Measurements from ENCODE around the gene PTPRT.

Gene PTPRT

DNA sequence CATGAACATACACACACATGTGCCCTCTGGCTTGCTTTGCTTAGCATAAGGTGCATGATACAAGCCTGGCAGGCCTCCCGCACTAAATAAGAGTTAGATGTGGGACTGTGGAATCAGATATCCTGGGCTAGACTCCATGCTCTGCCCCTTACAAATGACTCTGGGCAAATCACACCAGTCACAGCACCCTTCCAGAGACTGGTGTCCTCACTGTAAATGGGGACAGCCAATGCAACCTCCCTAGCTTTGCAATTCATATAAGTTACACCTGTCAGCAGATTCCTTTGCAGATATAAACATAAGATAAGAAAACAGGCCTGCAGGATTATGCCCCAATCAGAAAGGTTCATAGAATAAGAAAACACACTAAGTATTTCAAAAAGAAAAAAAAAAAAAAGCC is 174.1 kb downstream of the PTPRT start:
- no peak overlapping the region for H3K4me3 ChIP-seq (ENCODE audit: low read depth, low read length)
- TF ChIP-seq, protein P1, sequence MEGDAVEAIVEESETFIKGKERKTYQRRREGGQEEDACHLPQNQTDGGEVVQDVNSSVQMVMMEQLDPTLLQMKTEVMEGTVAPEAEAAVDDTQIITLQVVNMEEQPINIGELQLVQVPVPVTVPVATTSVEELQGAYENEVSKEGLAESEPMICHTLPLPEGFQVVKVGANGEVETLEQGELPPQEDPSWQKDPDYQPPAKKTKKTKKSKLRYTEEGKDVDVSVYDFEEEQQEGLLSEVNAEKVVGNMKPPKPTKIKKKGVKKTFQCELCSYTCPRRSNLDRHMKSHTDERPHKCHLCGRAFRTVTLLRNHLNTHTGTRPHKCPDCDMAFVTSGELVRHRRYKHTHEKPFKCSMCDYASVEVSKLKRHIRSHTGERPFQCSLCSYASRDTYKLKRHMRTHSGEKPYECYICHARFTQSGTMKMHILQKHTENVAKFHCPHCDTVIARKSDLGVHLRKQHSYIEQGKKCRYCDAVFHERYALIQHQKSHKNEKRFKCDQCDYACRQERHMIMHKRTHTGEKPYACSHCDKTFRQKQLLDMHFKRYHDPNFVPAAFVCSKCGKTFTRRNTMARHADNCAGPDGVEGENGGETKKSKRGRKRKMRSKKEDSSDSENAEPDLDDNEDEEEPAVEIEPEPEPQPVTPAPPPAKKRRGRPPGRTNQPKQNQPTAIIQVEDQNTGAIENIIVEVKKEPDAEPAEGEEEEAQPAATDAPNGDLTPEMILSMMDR (IDR thresholded peaks at IDR 0.05; ENCODE audit: borderline replicate concordance, insufficient read depth, low read depth, low read length): no peak

DNA sequence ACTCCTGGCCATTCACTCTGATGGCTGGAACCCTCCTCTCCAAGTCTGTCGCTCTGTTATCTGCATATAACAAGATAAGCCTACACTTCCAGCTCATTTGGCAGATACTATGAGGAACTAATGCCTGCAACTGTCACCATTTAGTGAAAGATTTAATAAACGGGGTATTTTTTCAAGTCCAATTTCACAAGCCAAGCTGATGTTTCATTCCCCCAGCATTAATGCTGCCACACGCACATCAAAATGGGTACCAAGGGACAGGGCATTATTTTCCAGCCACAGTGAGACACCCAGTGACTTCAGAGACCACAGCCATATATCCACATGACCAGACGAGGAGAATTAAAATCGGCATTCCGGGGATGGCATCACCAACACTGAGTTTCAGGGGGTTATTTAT is 175.5 kb downstream of the PTPRT start:
- TF ChIP-seq, protein P1 (IDR thresholded peaks at IDR 0.05; ENCODE audit: borderline replicate concordance, insufficient read depth, low read depth, low read length): no peak
- no peak overlapping the region for H3K4me3 ChIP-seq (ENCODE audit: low read depth, low read length)

DNA sequence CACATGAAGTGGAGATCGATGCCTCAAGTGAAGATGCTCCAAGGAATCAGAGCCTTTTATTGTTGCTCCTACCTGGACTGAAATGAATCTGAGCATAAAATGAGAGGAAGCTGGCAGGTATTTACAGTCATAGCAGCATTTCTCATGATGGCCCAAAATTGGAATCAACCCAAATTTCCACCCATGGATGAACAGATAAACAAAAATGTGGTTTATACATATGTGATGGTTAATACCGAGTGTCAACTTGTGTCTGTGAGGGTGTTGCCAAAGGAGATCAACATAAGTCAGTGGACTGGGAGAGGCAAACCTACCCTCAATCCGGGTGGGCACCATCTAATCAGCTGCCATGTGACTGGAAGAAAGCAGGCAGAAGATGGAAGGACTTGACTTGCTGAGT is 178.2 kb downstream of the PTPRT start:
- TF ChIP-seq, protein P1 (IDR thresholded peaks at IDR 0.05; ENCODE audit: borderline replicate concordance, insufficient read depth, low read depth, low read length): no peak
- no peak overlapping the region for H3K4me3 ChIP-seq (ENCODE audit: low read depth, low read length)

DNA sequence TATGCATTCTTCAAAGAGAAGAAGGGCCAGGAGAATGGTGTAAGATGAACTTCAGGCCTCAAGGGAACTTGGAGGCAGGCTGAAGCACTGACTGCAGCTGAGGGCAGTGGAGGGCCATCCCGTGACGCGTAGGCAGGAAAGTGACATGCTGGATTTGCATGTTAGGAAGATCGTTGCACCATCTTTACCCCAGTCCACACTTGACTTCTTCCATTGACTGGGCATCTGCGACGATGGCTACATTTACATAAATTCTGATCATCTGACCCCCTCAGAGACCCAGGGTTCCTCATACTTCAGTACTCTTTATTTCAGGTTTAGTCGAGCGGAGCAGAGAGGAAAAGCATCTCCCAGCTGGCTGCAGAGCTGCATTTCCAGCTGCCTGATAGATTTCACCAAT is 180.2 kb downstream of the PTPRT start:
- H3K4me3 ChIP-seq (ENCODE audit: low read depth, low read length): no peak overlapping the region
- TF ChIP-seq, protein P1 (IDR thresholded peaks at IDR 0.05; ENCODE audit: borderline replicate concordance, insufficient read depth, low read depth, low read length): no peak

DNA sequence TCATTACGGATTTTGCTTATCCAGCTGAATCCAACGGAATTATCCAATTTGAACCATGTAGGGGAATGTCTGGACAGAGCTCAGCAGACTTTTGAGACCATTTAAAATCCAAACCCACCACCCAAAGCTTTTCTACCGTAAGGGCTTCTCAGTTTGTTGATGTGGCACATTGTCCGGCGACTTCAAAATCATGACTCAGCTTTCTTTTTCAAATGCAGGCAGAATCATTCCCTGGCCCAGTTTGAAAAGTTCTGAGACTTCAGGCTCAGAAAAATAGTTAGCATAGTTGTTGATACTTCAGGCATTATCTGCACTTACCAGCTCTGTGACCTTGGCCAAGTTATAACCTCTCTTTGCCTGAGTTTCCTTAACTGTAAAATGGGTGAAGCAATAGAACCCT is 182.2 kb downstream of the PTPRT start:
- TF ChIP-seq, protein P1 (IDR thresholded peaks at IDR 0.05; ENCODE audit: borderline replicate concordance, insufficient read depth, low read depth, low read length): no peak
- H3K4me3 ChIP-seq (ENCODE audit: low read depth, low read length): no peak overlapping the region

DNA sequence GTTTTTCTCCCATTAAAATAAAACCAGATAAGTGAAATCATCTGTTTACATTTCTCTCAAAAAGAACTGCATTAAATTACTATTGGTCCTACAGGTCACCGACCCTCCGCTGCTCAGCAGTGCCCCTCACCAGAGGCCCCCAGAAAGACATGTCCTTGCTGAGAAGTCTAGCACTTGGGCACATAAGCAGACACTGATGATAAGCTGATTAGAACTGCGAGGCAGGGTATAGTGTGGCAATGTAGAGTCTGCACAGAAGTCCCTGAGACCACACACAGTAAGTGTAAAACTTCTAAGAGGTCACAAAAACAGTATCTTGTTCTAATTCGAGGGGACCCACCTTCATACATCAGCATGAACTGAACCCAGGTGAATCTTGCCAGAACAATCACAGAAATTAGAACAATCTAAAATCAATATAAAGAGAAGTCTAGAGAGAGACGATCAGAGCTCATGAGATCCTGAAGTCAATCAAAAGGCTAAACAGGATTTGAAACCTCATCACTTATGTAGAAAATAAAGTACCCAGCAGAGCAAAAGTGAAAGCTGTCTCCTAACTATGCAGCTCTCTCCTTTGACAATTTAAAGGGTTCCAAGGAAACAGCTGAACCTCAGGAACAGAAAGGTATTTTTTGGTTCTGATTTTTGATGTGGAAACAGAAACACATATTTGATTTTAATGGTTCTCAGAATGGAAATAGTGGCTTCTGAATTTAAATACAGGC is 182.9 kb downstream of the PTPRT start:
- TF ChIP-seq, protein P1 (IDR thresholded peaks at IDR 0.05; ENCODE audit: borderline replicate concordance, insufficient read depth, low read depth, low read length): no peak
- H3K4me3 ChIP-seq (ENCODE audit: low read depth, low read length): no peak overlapping the region

DNA sequence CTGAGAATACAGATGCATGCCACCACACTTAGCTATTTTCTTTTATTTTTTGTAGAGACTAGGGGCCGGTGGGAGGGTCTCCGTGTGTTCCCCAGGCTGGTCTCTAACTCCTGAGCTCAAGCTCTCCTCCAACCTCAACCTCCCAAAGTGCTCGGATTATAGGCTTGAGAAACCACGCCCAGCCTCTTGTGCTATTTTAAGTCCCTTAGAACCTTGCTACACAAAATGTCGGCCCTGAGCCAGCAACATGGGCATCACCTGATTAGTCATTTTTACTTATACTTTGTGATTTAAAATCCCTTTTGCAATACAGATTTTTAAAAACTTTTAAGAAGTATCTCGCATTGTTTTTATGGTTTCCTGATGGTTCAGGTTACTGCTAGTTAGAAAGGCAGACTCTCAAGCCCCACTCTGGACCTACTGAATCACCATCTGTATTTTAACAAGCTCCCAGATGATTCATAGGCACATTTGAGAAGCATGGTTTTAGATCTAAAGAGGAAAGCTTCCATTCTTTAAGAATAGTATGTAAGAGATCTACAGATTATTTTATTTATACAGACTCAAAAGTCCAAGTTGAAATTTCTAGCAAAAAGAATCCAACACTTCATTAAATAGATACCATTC is 186.3 kb downstream of the PTPRT start:
- TF ChIP-seq, protein P1 (IDR thresholded peaks at IDR 0.05; ENCODE audit: borderline replicate concordance, insufficient read depth, low read depth, low read length): no peak
- H3K4me3 ChIP-seq (ENCODE audit: low read depth, low read length): no peak overlapping the region

All from GM12875 (cell line).